Placental pericyte (primary cell): ENCODE data around the gene PRELP. TPM values are rescaled to one million over a fixed set of nuclear protein-coding genes. Genes with fewer than 3 reads are reported as not detected.

ENCODE experiments used
- total RNA-seq: library from RNA; depleted of rRNA; stranded (reverse); fragments of >200 nt; gene quantifications from 2 replicates; pipeline ENCODE4 v1.2.3, GENCODE V29; 2012

The PRELP gene
- under 0.01 and 0.14 TPM in 2 replicates for total RNA-seq

DNA sequence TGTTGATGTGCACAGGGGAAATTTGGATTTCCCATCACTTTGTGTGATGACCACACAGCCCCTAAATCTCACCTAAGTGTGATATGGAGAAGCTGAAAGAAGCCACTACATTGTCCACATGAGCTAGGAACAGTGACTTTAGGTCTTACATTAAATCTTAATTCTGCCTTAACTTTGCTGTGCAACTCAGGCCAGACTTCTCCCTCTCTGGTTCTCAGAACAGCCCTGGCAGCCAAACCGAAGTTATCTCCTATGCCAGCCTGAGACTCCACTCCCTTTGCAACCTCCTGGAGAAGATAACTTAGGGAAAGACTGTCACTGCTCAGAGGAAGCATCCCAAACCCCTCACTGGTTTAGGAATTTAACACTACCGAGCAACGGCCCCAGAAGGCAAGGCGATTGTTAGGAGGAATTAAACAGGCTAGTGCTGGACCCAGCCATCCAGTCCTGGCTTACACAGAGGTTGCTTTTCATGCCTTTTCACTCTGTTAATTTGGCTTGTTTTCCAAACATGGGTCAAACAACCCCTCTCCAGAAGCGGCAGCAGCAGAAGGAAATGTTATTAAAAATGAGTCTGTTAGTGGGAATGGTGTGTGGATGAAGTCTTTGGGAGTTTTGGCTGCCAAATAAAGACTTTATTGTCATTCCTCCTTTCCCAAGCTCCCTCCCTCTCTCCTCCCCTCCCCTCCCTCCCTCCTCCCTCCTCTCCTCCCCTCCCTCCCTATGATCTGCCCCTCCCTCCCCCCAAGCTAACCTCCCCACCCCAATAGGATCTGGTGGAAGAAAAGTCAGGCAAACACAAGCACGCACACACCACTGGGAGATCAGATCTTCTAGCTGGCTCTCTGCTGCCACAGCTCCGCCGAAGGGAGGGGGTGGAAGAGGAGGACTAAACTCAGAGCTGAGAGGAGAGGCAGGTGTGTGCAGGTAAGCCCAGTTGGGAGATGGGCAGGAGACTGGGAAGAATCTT, at the start of gene PRELP:
Gene PRELP (plus strand): TSS at position 795 of the 970 bp plus-strand sequence. CDS start 7,379 bp downstream, outside the sequence.

DNA sequence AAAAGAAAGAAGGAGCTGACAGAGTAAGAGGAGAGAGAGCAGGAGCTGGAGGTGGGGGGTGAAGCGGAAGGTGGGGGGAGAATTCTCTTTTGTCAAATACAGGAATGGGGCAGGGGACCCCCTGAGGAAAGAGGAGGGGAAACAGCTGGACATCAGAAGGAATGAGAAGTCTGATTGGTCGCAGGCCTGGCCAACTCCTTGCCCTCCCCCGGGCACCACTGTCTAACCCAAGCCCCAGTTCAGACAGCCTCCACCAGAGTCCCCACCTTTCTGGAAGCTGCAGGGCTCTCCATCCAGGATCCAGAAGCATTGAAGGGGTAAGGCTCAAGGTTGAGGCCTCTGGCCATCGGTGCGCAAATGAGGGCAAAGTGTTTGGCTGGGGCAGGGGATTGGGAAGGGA, 18.3 kb downstream of the PRELP start, which contains the start of gene OPTC:
Gene OPTC (plus strand): TSS at position 253 of the 400 bp plus-strand sequence. CDS start 1,853 bp downstream, outside the sequence.

Other genes with a start within 250 kb of the PRELP start
- gene CHIT1, start 246.1 kb upstream of the PRELP start, total RNA-seq, result not detected in 2 replicates
- 7.9 and 9.8 TPM in 2 replicates for gene BTG2, start 170.3 kb upstream of the PRELP start, total RNA-seq
- gene FMOD, start 124.7 kb upstream of the PRELP start, total RNA-seq, result 0.29 and 7.9 TPM in 2 replicates
- not detected in 2 replicates for gene OPTC, start 18.3 kb downstream of the PRELP start, total RNA-seq
- gene ATP2B4, start 151.0 kb downstream of the PRELP start, total RNA-seq, result 118 and 146 TPM in 2 replicates